Measurements from ENCODE around the gene GSTM4. TPM values are rescaled to one million over a fixed set of nuclear protein-coding genes. Genes with fewer than 3 reads are reported as not detected.

The GSTM4 gene
- total and polyA plus RNA-seq, 2 of the 8 experiments (the other 6 are each of a cell fraction or from before 2014, with no cell fraction given), result 11.3 to 31.4 TPM

DNA sequence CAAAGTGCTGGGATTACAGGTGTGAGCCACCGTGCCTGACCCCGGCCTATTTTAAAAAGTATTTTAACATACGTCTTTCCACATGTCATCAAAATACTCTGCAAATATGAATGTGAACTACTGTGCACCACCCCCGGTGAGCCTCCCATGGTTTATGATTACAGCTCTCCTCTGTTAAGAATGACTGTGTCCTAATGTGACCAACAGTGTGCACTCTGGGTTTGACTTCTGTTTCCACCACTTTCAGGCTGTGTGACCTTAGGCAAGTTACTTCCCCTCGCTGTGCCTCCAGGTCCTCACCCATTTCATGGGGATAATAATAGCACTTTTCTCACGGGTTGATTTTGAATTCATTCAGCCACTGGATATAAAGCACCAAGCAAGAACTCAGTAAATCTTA lies 21.6 kb upstream of the GSTM4 start:
- no peak overlapping the region for H3K27ac ChIP-seq (ENCODE audit: low read depth, low read length)
- no peak overlapping the region for H3K9ac ChIP-seq (replicated peaks in 1 of 4; ENCODE audit: extremely low read depth in 1 of 4, low read depth in 3 of 4, low read length in 3 of 4)
- H2BK15ac ChIP-seq (ENCODE audit: low read length), result no peak overlapping the region
- H4K5ac ChIP-seq (ENCODE audit: insufficient read length, low read depth, low read length), result no peak overlapping the region
- no peak overlapping the region for H3K23ac ChIP-seq (ENCODE audit: insufficient read length)
- TF ChIP-seq CHD1 (IDR thresholded peaks at IDR 0.05; ENCODE audit: low read depth, low read length), result no peak
- TF ChIP-seq NRF1 (IDR thresholded peaks at IDR 0.05; ENCODE audit: low read depth, low read length), result no peak
- TF ChIP-seq PHF8 (conservative IDR thresholded peaks at IDR 0.05; ENCODE audit: low read depth, low read length), result no peak
- TF ChIP-seq SP2 (IDR thresholded peaks at IDR 0.05; ENCODE audit: low read length), result no peak
- no peak for TF ChIP-seq CREB1 (IDR thresholded peaks at IDR 0.05)
- TF ChIP-seq GABPA (IDR thresholded peaks at IDR 0.05; ENCODE audit: borderline replicate concordance, insufficient read depth, low read length), result no peak
- TF ChIP-seq SIN3A (conservative IDR thresholded peaks at IDR 0.05 in 1 of 2, IDR thresholded peaks at IDR 0.05 in 1 of 2; ENCODE audit: low read depth in 1 of 2, low read length in 2 of 2), result no peak
- no peak for TF ChIP-seq EZH2 (IDR thresholded peaks at IDR 0.05; ENCODE audit: low read depth, low read length, severe bottlenecking)
- TF ChIP-seq TEAD4 (IDR thresholded peaks at IDR 0.05; ENCODE audit: low read depth, low read length), result no peak
- TF ChIP-seq EP300 (IDR thresholded peaks at IDR 0.05; ENCODE audit: borderline replicate concordance in 1 of 2, low read depth in 2 of 2, low read length in 2 of 2), result no peak
- no peak overlapping the region for H3K4me2 ChIP-seq (ENCODE audit: insufficient read depth in 1 of 2, low read depth in 2 of 2, low read length in 2 of 2)
- POLR2A ChIA-PET (ENCODE audit: partially characterized antibody), result interaction anchor here (1.2 kb wide), 1 partner anchor 14 kb away, joined by 5 read pairs; no protein-coding TSS in a partner anchor
- no peak overlapping the region for H2BK5ac ChIP-seq (ENCODE audit: low read depth, low read length)
- no peak overlapping the region for H4K91ac ChIP-seq (replicated peaks; ENCODE audit: insufficient read length, low read length)
- H3K14ac ChIP-seq (ENCODE audit: insufficient read length), result no peak overlapping the region
- no peak overlapping the region for H3K4ac ChIP-seq (replicated peaks; ENCODE audit: insufficient read length, low read depth, low read length)
- H2BK12ac ChIP-seq (ENCODE audit: low read depth, low read length), result no peak overlapping the region
- H4K8ac ChIP-seq (ENCODE audit: extremely low read depth, insufficient read depth, low read length), result no peak overlapping the region
- H3K79me1 ChIP-seq (ENCODE audit: low read depth, low read length), result no peaks in the 10 kb centered on the region
- no peak overlapping the region for H2AK5ac ChIP-seq (ENCODE audit: low read depth, low read length)
- CTCF ChIA-PET (ENCODE audit: partially characterized antibody), result interaction anchor here (0.9 to 3.3 kb wide), 9 partner anchors 18 to 141 kb away, joined by 3 to 19 read pairs (median 3); no protein-coding TSS in a partner anchor
- WGBS, 2 experiments (ENCODE audit: extremely low coverage in 1 of 2, insufficient coverage in 1 of 2, insufficient read length in 1 of 2, insufficient replicate concordance in 2 of 2, low coverage in 1 of 2, low lambda C conversion rate in 2 of 2, missing lambda C conversion rate in 1 of 2), result 85% methylated on average over 6 of the region's 6 CpGs; no CpG with 5 or more reads in 1 of the 2 experiments
- H3K18ac ChIP-seq (ENCODE audit: extremely low read depth, low read length), result no peak overlapping the region
- no peak overlapping the region for H2BK120ac ChIP-seq (replicated peaks; ENCODE audit: low read depth, low read length)
- FAIRE-seq (no peak), DNase-seq (ENCODE audit: low read depth in 1 of 2, low spot score in 2 of 2) (no peak)
- H3K9me3 ChIP-seq (ENCODE audit: insufficient read depth in 2 of 2, low read depth in 1 of 2, low read length in 1 of 2), result no peaks in the 10 kb centered on the region
- no peaks in the 10 kb centered on the region for H3K23me2 ChIP-seq (ENCODE audit: low read depth, low read length)
- H3K27me3 ChIP-seq (replicated peaks in 1 of 4; ENCODE audit: control insufficient read depth in 3 of 4, extremely low read depth in 1 of 4, insufficient read depth in 3 of 4, low read length in 3 of 4), result no peaks in the 10 kb centered on the region
- no peak overlapping the region for H3K56ac ChIP-seq (replicated peaks; ENCODE audit: insufficient read length, low read depth, low read length)
- peaks cover 5 to 8% (median 7%) of the 10 kb centered on the region in 4 experiments; a peak in 6 of 7 replicates for H3K4me1 ChIP-seq (replicated peaks in 1 of 4; ENCODE audit: control insufficient read depth in 3 of 4, insufficient read depth in 4 of 4, low read length in 3 of 4)
- peaks cover 4 to 9% (median 6%) of the 10 kb centered on the region in 4 experiments; a peak in 7 of 8 replicates for H3K36me3 ChIP-seq (ENCODE audit: control insufficient read depth in 2 of 4, insufficient read depth in 4 of 4, low read length in 3 of 4)
- H3K4me3 ChIP-seq (ENCODE audit: extremely low read depth in 1 of 4, insufficient read depth in 2 of 4, low read depth in 3 of 4, low read length in 4 of 4), result no peak overlapping the region
- no peaks in the 10 kb centered on the region for H3K79me2 ChIP-seq (ENCODE audit: control insufficient read depth in 1 of 2, insufficient read depth in 2 of 2, low read length in 2 of 2)
- H2AFZ ChIP-seq (ENCODE audit: low read length), result no peak overlapping the region
- H2BK20ac ChIP-seq (ENCODE audit: low read length), result no peak overlapping the region
- H4K20me1 ChIP-seq (replicated peaks in 1 of 2; ENCODE audit: control insufficient read depth in 1 of 2, insufficient read depth in 2 of 2, low read length in 2 of 2), result peaks cover 0 to 10% of the 10 kb centered on the region in 2 experiments
